NCI-H1436 (cell line): Measurements from ENCODE around the gene SEC22C.
"Not testable (repeated sequence)": the region's sequence is repeated elsewhere in the genome, so short reads cannot be mapped to it uniquely, and the experiment has no call there.

Experiments
- DNase-seq: peaks from one replicate; lab custom pipeline; 2025; lab: John Stamatoyannopoulos, UW

SEC22C gene

DNA sequence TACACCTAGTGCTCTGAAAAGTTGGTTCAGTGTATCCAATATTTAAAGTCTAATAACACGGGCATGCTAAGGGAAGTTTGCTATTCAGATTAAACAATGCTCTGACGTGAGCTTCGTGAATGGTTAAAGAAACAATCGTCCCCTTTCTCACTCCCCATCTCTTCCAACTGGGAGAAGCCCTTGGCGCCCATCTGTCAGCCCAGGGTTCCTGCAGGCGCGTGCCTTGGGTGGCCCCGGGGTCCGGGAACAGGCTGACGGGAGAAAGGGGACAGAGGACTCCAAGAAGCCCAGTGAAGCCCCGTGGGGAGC, 413 bp downstream of the SEC22C start:
- no peak for DNase-seq

DNA sequence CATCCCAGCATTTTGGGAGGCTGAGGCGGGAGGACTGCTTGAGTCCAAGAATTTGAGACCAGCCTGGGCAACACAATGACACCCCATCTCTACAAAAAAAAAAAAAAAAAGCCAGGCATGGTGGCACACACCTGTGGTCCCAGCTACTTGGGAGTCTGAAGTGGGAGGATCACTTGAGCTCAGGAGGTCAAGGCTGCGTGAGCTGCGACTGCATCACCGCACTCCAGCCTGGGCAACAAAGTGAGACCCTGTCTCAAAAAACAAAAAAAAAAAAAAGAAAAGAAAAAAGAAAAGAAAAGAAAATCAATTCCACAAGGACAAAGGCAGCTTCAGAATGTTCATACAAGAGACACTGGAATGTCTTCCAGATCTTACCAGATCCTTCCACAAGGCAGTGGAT, 2.4 kb downstream of the SEC22C start:
- DNase-seq = not testable (repeated sequence)

GRCh38 chr3:42578054-42578453, 3.7 kb downstream of the SEC22C start:
- DNase-seq = no peak

- no peak for DNase-seq
Measured at GRCh38 chr3:42575137-42575741, 6.5 kb downstream of the SEC22C start.

GRCh38 chr3:42572278-42572677, 9.5 kb downstream of the SEC22C start:
- no peak for DNase-seq

DNA sequence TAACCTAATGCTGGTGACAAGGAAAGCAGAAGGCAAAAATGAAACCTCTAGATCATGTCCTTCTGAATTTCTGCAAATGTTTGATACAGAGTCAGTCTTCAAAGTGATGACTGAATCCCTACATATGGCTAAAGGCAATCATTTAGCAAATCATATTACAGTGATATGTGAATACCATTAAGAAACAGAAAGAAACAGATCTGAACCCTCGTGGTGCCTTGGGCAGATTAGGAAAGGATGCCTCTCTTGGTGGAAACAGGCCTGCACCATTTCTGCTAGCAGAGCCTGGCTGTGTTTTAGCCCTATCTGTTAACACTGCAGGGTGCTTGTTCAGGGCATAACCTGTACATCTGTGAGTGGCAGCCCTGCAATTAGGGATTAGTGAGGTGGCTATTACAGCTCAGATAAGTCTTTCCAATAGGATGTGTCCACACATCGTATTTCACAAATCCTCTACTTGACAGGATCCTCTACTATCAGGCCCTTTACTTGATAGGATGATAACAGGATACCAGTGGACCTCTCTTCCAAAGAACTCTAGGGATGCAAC, 12.1 kb downstream of the SEC22C start:
- DNase-seq = no peak

DNA sequence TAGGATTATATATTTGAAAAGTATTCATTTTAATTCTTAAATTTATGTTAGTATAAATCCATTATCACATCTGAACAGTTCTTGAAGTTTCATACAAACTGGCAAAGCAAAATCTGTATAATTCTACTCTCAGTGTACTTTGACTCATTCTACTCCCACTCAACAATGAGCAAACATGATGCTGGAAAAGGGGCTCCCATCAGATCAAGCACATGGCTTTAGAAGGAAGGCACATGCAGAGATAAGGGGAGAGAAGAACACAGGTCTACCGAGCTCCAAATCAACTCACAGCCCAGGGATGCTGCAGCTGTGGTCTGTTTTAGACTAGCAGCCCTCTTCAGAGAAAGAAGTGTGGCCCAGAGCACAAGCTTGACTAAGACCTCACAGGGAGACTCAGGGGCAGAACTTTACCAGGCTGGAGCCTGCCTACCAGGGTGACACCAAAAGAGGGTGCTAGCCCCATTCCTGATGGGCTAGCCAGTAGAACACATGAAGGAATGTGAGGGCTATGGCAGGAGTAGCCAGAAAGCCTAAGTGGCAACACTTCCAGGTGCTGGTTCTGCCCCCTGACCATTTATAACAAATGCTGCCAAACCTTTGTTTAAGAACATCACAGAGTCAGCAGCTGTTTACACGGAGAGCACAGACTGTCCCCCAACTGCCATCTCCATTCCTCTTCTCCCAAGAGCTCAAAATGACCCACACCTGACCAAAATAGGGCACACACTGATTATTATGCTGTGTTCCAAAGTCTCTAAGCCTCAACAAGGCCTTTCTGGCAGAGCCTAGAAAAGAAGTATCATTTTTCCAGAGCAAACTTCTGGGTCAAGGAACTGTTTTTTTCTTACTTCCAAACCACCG, 19.5 kb downstream of the SEC22C start:
- no peak for DNase-seq

DNA sequence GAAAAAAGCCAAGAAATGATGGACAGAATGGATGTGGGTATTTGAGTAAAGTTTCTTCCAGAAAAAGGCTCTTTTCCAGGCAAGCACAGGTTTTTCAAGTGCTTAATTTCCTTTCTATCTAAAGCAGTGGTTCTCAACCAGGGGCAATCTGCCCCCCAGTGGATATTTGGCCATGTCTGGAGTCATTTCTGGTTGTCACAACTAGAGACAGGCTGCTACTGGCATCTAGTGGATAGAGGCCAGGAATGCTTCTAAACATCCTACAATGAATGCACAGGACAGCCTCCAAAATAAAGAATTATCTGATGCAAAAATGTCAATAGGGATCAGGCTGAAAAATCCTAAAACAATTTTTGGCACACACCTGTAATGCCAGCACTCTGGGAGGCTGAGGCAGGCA, 23.9 kb downstream of the SEC22C start:
- DNase-seq = no peak

- not testable (repeated sequence) for DNase-seq
Measured at GRCh38 chr3:42556817-42557216, 24.9 kb downstream of the SEC22C start.

- DNase-seq = no peak
Measured at GRCh38 chr3:42556089-42556632, 25.6 kb downstream of the SEC22C start.

GRCh38 chr3:42552830-42553229, 28.9 kb downstream of the SEC22C start:
- DNase-seq = no peak

- no peak for DNase-seq
Measured at GRCh38 chr3:42550250-42550649, 31.5 kb downstream of the SEC22C start.

DNA sequence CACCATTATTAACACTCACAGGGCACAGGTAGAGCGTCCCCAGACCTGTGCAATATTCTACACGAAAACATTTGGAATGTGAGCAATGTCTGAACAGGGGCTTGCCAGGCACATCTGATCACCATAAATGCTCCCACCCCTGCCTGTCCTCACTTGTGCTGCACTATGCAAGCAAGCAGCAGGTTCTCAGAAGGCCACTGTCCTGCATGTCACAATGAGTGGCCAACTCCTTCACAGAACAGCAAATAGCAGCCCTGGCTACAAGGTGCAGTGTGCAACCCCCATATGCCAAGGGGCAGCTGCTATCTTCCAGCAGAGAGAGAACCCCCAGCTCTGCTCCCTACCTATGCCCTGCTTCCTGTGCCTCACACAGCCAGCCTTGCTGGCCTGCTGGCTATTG, 32.6 kb downstream of the SEC22C start:
- DNase-seq = no peak

GRCh38 chr3:42547401-42547945, 34.3 kb downstream of the SEC22C start:
- DNase-seq = no peak

GRCh38 chr3:42546691-42547213, 35.0 kb downstream of the SEC22C start:
- DNase-seq = no peak

DNA sequence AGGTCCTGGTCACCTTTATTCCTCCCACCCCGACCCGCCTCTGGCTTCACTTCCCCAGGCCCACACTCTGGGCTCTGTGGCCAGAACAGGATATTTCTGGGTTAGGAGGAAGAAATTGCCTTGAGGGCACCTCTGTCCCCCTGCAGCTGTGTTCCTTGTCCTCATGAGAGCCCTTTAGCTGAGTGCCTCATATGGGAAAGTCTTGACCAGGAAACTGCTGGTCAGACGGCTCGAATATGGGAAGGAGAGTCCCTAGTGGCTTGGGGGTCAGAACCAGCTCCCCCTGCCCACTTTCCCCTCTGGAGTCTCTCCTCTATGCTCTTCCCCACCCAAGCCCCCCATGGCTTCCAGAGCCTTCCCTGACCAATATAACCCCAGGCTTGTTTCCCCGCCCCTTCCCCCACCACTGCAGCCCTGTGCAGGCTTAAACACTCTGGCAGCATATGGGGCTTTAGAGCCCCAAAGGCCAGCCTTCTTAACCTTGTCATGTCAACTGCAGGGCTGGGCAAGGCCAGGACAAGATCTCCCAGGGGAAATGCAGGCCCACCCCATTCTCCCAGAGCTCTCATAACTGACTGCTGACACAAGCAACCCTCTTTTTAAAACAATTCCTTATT, 36.4 kb downstream of the SEC22C start:
- no peak for DNase-seq

- DNase-seq = no peak
Measured at GRCh38 chr3:42544492-42545283, 37.1 kb downstream of the SEC22C start.

DNA sequence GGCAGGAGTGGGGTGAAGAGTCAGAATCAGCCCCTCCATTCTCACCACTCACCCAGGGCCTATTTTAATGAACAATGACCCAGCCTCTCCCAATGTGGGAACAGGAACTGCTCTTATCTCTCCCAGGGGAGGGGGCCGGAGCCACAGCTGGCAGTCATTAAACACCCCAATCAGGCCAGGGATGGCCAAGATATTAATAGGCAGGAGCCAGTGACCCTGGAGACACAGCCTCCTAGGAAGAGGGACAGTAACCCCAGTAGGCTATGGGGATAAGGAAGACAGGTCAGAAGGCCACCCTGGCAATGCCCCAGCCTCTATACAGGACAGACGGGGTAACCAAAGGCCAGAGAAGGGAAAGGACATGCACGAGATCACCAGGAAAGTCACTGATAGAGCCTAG, 40.7 kb downstream of the SEC22C start:
- no peak for DNase-seq

- no peak for DNase-seq
Measured at GRCh38 chr3:42539871-42540714, 41.7 kb downstream of the SEC22C start.

DNA sequence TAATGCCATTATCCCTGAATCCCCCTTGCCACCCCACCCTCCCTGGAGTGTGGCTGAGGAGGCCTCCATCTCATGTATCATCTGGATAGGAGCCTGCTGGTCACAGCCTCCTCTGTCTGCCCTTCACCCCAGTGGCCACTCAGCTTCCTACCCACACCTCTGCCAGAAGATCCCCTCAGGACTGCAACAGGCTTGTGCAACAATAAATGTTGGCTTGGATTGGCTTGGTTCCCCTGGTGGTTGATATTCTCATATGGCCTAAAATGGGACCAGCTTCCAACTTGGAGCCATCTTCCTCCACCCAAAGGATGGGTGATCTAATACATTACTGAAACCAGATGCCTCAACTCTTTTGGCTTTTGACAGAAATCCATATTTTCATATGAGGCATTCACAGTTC, 44.4 kb downstream of the SEC22C start:
- no peak for DNase-seq
